ENCODE measurements around the gene LMBR1.

DNA sequence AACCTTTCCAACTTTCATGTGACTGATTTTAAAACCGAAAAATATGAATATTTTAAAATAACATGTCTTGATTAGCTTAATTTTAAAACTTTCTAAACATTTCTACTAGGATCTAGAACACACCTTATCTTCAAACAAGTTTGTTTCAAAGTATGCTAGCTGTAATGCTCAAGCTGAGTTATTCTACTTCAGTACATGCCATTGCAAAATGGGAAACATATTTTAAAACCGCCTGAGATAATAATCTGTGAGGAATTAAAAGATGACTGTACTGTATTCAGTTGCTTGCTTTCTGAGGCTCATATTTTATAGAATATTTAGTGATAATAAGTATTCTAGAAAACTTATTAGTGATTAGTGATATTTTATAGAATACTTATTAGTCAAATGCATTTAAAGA lies 99.6 kb downstream of the LMBR1 start:
- TF ChIP-seq, protein P1, sequence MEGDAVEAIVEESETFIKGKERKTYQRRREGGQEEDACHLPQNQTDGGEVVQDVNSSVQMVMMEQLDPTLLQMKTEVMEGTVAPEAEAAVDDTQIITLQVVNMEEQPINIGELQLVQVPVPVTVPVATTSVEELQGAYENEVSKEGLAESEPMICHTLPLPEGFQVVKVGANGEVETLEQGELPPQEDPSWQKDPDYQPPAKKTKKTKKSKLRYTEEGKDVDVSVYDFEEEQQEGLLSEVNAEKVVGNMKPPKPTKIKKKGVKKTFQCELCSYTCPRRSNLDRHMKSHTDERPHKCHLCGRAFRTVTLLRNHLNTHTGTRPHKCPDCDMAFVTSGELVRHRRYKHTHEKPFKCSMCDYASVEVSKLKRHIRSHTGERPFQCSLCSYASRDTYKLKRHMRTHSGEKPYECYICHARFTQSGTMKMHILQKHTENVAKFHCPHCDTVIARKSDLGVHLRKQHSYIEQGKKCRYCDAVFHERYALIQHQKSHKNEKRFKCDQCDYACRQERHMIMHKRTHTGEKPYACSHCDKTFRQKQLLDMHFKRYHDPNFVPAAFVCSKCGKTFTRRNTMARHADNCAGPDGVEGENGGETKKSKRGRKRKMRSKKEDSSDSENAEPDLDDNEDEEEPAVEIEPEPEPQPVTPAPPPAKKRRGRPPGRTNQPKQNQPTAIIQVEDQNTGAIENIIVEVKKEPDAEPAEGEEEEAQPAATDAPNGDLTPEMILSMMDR (IDR thresholded peaks at IDR 0.05), result no peak
- no peak for TF ChIP-seq POLR2A (IDR thresholded peaks at IDR 0.05)

All from esophagus squamous epithelium (tissue), 4 donors.